HG02759 (cell line): Measurements from ENCODE around the gene NCOA3.
"Not testable (repeated sequence)": the region's sequence is repeated elsewhere in the genome, so short reads cannot be mapped to it uniquely, and the experiment has no call there.

Experiments
- ATAC-seq: cut with Tn5 transposase; IDR thresholded peaks from one replicate; pipeline ENCODE4 v1.9.1; 2021; ENCODE audit warnings: mild to moderate bottlenecking, moderate library complexity; ENCODE audit not compliant: unreplicated experiment

Gene NCOA3

GRCh38 chr20:47501482-47502270 is at the start of gene NCOA3:
Gene NCOA3 (plus strand): TSS chr20:47501887. CDS start chr20:47622248, 120,361 bp downstream.
- peak; percentile 85 for ATAC-seq

- ATAC-seq, result no peak
Observed at GRCh38 chr20:47452736-47453161, 48.9 kb upstream of the NCOA3 start.

DNA sequence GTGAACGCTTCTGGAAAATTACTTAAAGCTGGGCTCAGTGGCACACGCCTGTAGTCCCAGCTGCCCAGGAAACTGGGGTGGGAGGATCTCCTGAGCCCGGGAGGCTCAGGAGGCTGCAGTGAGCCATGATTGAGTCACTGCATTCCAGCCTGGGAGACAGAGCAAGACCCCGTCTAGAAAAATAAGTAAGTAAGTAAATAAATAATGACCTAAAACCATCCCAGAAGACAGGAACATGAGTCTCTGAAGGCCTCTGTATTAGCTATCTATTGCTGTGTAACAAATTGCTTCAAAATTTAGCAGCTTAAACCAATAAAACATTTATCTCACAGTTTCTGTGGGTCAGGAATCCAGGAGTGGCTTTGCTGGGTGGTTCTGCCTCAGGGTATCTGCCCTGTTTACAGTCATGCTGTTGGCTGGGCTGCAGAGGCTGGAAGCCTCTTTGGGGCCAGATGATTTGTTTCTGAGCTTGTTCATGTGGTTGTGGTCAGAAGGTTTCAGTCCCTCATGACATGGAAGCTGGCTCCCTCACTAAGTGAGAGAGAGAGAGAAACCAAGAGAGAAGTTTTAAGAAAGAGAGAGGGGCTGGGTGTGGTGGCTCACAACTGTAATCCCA is 48.4 kb upstream of the NCOA3 start:
- peak; percentile 95 for ATAC-seq

GRCh38 chr20:47454298-47455132 is 47.2 kb upstream of the NCOA3 start:
- no peak for ATAC-seq

DNA sequence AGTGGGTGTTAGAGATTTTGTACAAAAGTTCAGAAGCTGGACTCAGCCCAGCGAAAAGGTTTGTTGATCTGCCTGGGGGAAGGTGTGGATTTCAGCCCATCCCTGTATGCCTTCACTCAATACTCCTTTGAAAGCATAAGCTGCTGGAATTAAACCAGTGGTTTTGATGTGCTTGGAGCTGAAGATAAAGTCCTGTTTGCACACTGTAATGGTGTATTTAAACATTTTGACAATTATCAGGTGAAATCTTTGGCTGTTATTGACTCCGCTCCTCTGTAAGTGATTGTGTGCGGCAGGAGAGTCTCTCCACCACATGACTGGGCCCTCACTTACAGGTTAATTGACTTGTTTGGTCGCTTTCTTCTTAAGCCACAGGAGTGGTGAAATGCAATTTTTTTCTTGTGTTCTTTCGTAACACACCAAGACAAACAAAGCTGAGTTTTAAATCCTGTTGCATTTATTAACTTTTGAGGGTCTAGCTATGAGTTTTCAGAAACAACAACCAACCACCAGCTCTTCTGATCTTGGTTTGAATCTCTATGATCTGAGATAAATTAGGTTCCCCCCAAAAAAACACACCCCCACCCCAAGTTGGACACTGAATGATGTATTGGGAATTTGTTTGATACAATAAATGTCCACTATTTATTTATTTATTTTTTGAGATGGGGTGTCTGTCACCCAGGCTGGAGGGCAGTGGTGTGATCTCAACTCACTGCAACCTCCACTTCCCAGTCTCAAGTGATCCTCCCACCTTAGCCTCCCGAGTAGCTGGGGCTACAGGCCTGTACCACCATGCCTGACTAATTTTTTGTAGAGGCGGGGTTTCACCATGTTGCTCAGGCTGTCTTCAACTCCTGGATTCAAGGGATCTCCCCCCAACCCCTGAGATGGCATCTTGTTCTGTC is 46.3 kb upstream of the NCOA3 start:
- no peak for ATAC-seq

- ATAC-seq, result no peak
Observed at GRCh38 chr20:47456041-47456537, 45.6 kb upstream of the NCOA3 start.

DNA sequence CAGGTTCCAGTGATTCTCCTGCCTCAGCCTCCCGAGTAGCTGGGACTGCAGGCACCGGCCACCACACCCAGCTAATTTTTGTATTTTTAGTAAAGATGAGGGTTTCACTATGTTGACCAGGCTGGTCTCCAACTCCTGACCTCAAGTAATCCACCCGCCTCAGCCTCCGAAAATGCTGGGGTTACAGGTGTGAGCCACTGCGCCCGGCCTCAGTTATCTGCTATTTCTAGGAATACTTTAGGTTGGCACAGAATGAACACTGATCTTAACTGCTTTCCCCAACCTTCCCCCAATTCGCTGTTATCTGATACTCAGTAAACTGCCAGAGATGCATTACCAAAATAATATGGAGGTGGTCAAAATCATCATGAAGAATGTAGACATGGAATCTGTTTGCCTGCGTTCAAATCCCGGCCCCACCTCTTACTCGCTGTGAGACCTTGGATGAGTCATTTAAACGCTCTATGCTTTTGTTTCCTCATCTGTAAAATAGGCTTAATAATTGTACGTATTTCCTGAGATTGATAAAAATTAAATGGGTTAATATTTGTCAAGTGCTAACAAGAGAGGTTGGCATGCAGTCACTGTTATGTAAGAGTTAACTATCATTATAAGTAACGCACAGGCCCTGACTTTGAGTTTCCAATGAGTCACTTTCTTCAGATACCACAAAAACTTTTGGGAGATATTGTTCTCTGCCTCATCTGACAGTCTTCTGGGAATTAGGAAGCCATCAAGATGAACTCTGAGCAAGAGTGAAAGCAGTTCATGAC is 44.5 kb upstream of the NCOA3 start:
- no peak for ATAC-seq

- ATAC-seq, result not testable (repeated sequence)
Observed at GRCh38 chr20:47458280-47459050, 43.2 kb upstream of the NCOA3 start.

- ATAC-seq, result no peak
Observed at GRCh38 chr20:47459344-47460073, 42.2 kb upstream of the NCOA3 start.

- not testable (repeated sequence) for ATAC-seq
Observed at GRCh38 chr20:47460761-47461112, 41.0 kb upstream of the NCOA3 start.

DNA sequence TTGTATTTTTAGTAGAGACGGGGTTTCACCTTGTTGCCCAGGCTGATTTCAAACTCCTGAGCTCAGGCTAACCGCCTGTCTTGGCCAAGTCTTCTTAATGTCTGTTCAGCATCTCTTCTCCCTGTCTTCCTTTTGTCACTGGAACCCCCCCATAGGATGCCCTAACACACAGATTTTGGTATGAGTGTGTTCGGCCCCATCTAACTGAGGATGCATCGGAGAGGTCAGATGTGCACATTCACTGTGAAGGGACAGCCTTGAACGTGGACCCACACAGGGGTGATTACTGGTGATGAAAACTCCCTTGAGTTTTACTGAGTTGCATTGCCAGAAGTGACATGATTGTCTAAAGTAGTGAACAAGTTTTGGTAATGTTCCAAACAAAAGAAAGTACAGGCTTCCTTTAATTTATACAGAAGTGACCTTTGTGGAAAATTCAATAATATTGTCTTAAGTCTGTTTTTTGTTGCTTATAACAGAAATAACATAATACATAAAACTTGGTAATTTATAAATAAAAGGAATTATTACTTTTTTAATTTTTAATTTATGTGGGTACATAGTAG is 40.5 kb upstream of the NCOA3 start:
- no peak for ATAC-seq

DNA sequence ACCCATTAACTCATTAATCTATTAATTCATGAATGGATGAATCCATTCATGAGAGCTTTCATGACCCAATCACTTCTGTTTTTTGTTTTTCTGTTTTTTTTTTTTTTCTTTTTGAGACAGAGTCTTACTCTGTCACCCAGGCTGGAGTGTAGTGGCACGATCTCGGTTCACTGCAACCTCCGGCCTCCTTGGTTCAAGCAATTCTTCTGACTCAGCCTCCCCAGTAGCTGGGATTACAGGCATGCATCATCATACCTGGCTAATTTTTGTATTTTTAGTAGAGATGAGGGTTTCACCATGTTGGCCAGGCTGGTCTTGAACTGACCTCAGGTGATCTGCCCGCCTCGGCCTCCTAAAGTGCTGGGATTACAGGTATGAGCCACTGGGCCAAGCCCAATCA is 39.8 kb upstream of the NCOA3 start:
- not testable (repeated sequence) for ATAC-seq

- ATAC-seq, result no peak
Observed at GRCh38 chr20:47464380-47465101, 37.1 kb upstream of the NCOA3 start.

GRCh38 chr20:47465335-47466090 is 36.2 kb upstream of the NCOA3 start:
- ATAC-seq, result no peak

GRCh38 chr20:47466213-47466612 is 35.5 kb upstream of the NCOA3 start:
- ATAC-seq, result no peak

DNA sequence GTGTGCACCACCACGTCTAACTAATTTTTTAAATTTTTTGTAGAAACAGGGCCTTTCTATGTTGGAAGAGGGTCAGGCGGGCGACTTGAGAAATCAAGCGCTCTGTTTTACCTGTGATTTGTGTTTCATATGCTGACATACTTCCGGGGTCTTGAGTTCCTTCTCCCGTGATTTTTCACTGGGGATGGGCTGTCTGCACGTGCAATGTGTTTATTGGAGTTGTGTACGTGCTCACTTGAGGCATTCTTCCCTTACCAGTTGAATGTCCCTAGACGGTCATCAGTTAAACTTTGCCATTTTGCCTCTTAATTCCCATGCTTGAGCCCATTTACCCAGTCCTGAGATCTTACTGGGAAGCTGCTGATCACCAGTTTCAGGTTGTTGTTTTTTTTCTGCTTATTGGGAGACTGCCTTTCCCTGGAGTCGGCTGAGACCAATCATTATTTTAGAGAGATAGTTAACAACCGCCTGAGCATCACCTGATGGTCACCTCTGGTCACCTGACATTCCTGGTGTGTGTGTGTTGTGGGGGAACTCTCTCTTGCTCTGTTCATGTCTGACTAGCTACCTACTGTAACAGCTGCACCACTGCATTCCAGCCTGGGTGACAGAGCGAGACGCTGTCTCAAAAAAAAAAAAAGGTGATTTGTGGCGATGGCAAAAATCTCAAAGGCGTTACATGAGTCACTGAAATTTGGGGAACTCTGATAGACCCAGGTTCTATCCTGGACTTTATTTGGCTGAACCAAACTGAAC is 34.8 kb upstream of the NCOA3 start:
- no peak for ATAC-seq
